Left colon (tissue), 2 donors: ENCODE measurements around the gene SMIM15. TPM values are rescaled to one million over a fixed set of nuclear protein-coding genes. Genes with fewer than 3 reads are reported as not detected.

ENCODE experiments used
- ATAC-seq: fragments of 200-7000 bp; cut with Tn5 transposase; one replicate; pipeline ENCODE4 v1.9.1; 2020; ENCODE audit warnings: mild to moderate bottlenecking, moderate library complexity
- DNase-seq, 2 donors: peaks; one replicate each; pipeline ENCODE4 v3.0.0-alpha.2; 2020
- intact Hi-C, 2 donors: fragments of 100-400 bp; cut with DNase I in 1 of 2; cut with micrococcal nuclease in 1 of 2; formaldehyde crosslinking; loops; one replicate each; pipeline versions ENCODE4 v1.11.2 to v1.14.0; 2022; cut with DNase I, micrococcal nuclease
- total RNA-seq, 2 donors: library from RNA; stranded (reverse); fragmentation: NEBNext Ultra II Directional; extraction: Animal tissue kit (Norgen Biotek cat#: 25700); gene quantifications; one replicate each; pipeline ENCODE4 v1.2.1, GENCODE V29; 2021
- donor health status: DM: no; HTN: no; CAD: no.
- donor health status: DM: yes; HTN: yes; CAD: no.

SMIM15 gene
- total RNA-seq, 2 donors from 2014 or later = 110 to 115 TPM

DNA sequence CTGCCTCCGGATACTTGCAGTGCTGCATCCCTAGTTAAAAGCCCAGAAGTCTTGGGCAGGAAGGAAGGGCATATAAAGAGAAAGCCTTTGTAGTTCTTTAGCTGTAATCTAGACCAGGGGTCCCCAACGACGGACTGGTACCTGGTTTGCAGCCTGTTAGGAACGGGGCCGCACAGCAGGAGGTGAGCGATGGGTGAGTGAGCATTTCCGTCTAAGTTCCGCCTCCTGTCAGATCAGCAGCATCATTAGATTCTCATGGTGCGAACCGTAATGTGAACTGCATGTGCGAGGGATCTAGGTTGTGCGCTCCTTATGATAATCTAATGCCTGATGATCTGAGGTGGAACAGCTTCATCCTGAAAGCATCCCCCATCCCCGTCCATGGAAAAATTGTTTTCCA lies 1.6 kb upstream of the SMIM15 start:
- intact Hi-C loops = loop anchor here in 1 of 2 donors (10.0 kb wide), 2 partner anchors 171 to 501 kb away; partner anchors contain the start of gene ZSWIM6
- ATAC-seq (no peak), DNase-seq (peak in 1 of 2 donors; percentile 11)

DNA sequence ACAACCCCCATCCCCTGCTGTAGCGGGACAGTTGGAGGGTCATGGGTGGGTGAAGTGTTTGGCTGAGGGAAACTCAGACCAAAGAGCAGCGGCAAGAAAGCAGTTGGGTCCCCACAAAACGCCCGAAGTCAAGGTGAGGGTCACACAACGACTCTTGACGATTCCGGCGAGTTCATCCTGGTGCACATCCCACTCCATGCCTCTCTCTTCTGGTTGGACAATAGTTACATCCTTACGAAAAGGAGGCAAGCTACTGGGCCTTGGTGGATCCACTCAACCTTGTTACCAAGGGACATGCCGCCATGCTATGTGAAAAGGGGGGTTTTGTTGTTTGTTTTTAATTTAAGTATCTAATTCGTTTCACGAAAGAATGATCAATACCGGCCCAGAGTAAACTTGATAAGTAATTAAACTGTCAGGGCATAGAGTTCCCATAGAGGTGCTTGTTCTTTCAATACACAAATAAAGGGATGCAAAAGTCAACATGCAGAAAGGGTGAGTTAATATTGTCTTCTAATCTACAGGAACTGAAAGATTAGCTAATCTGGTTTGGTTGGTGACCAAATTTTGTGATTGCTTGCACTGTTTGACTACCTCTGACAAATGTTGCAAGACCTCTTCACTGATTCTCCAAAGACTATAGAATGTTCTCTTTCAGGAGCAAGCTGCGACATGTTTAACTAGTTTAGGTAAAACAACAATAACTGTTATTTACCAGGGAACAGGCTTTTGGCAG lies 732 bp upstream of the SMIM15 start:
- intact Hi-C loops = loop anchor here in 1 of 2 donors (10.0 kb wide), 2 partner anchors 172 to 502 kb away; partner anchors contain the start of gene ZSWIM6
- peak; percentile 38 for ATAC-seq
- DNase-seq = peak in 1 of 2 donors; percentile 38

DNA sequence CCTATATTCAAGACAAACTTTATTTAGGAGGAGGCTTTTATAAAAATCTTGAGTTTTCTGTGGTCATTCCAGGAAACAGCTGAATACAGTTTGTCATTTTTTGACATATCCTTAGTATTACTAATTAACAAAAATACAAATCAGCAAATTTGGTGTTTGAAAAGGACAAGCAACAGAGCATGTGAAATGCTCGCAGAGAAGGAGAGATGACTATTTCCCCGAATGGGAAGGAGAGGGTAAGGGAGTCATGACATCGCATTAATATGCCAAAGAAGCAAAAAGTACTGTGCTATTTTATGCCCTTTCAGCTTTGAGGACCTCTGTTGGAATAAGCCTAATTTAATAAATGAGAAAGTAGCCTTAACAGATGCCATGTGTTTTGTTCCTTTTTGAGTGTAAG lies 1.8 kb downstream of the SMIM15 start:
- ATAC-seq (no peak), DNase-seq (no peak)
- intact Hi-C loops = loop anchor here in 1 of 2 donors (10.0 kb wide), 2 partner anchors 174 to 504 kb away; partner anchors contain the start of gene ZSWIM6

DNA sequence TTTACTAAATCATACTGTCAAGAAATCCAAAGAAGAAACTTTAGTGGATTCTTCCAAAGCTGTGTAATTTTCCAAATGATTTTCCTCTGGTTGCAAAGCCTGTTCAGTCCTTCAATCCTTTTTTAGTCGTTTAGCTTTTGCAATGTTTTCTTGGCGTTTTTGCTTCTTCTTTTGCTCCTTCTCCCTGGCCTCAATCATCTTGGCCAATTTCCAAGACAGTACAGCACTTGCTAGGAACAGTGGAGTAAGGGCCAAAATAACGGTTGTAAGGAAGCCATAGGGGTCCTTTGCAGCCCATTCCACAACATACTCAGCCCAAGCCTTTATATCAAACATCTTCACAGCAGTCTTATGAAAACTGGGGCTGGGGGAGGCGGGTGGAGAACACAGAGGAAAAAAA lies 2.4 kb downstream of the SMIM15 start:
- no peak for ATAC-seq
- intact Hi-C loops = loop anchor here in 1 of 2 donors (10.0 kb wide), 2 partner anchors 175 to 505 kb away; partner anchors contain the start of gene ZSWIM6
- DNase-seq = no peak

DNA sequence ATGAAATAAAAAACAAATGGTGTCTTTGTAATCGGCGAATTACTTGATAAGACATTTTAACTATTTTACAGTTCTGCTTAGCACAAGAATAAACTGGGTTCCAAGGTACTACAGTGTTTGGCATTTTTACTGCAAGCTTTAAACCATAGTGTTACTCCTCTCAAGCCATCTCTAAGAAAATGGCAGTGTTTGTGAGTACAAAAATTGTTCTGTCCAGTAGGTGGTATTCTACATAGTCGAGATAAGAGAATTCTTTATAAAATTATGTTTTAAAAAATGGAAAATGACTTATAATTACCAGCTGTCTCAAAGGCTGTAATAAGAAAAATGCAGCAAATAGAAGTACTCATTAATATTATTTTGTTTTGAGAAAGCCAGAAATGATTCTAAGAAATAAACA lies 3.2 kb downstream of the SMIM15 start:
- DNase-seq (no peak), ATAC-seq (no peak)
- intact Hi-C loops = no loop called here

DNA sequence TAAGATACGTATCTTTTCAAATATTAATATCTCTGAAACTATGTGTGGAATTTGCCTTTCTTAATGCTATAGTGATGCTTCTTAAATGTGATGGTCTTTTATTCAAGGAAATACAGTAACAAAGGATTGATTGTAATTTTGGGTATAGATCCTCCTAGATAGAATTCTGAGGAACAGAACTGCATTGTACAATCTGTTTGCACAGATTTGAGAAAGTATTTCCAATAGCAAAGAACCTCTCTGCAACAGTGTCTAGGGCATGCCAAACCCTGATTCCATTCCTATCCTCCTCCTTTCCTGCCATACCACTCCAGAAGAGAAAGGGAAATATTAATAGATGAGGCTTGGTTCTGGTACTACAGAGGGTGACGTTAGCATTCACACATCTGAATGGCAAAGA lies 10.4 kb downstream of the SMIM15 start:
- intact Hi-C loops = no loop called here
- no peak for ATAC-seq
- no peak for DNase-seq

DNA sequence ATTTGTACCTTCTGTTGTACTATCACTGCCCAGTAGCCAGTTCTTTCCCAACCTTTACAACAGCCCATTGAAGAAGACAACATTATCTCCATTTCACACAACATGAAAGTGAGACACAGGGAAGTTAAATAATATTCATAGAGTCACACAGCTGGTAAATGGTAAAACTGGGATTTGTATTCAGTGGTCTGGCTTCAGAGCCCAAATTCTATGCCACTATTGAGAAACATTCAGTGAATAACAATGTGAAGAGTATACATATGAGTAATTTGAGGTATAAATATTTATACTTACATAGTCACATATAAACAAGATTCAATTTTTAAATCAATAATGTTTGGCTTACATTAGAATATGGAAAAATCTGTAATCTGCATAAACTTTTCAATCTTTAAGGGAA lies 13.8 kb downstream of the SMIM15 start:
- ATAC-seq (no peak), DNase-seq (no peak)

DNA sequence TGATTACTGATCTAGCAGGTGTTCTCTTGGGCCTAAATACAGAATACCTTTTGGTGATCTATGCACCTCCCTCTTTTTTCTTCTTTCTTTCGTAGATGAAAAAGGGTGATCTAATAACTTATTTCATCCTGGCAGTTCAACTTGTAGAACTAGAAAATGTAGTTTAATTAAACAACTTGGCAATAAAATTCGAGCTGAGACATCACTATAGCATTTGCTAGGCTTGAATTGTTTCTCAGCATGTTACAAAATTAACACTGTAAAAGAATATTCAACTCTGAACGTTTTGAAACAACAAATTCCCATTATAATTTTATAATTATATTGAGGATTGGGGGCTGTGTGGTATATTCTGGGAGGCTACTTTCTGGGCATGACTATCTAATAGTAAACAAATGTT lies 19.5 kb downstream of the SMIM15 start:
- DNase-seq = no peak
- no peak for ATAC-seq
- intact Hi-C loops = no loop called here

More for the DNA sequence above, 13.8 kb downstream of the SMIM15 start:
- intact Hi-C loops = no loop called here

DNA sequence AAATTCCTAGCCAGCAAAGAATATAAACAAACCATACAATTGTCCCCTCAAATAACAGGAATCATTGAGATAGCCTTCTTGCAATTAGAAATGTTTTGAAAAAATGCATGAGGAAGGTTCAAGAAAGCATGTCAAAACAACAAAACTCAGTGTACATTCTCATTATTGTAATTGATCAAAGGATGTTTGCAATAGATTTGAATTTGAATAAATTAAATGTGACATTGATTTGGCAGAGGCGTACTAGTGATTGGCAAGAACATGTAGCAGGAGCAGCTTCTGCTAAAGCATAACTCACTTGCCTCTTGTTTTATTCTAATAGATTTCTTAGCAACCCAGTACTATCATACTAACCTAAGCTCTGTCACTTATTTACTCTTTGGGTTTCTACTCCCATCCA lies 19.9 kb downstream of the SMIM15 start:
- ATAC-seq = no peak
- DNase-seq = no peak
- intact Hi-C loops = no loop called here

DNA sequence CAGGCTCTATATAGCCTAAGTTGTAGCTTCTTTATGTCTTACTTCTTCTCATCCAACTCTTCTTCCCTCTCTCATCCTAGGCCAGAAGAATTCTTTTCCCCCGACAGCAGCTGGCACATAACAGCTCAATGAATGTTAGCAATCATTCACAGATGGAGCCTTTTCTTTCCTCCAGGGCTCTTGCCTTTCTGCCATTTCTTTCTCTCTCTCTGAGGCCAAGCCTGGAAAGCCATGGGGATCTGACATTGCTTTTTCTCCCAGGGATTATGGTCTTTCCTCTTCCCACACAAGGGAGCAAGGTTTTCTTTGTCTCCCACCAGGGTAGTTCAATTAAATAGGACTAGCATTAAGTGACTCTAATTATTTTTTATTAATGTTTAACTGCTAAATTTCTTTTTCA lies 20.5 kb downstream of the SMIM15 start:
- DNase-seq = no peak
- intact Hi-C loops = no loop called here

DNA sequence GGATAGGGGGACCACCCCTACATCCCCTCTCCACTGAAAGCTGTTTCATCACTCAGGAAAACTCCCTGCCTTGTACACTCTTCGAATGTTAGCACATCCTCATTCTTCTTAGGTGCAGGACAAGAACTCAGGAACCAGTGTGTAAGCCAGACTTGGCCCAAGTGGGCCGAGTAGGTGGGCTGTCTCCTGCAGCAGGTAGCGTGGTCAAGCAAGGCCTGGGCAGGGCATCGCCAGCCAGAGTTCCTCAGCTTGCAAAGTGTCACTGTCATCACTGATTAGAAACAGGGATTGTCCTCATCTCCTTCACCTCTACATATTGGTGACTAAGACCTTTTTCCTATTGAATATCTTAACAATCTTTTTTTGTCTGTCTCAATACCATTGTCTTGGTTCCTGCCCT lies 22.3 kb downstream of the SMIM15 start:
- ATAC-seq = no peak
- DNase-seq = no peak
- intact Hi-C loops = no loop called here

More for the DNA sequence above, 20.5 kb downstream of the SMIM15 start:
- no peak for ATAC-seq

DNA sequence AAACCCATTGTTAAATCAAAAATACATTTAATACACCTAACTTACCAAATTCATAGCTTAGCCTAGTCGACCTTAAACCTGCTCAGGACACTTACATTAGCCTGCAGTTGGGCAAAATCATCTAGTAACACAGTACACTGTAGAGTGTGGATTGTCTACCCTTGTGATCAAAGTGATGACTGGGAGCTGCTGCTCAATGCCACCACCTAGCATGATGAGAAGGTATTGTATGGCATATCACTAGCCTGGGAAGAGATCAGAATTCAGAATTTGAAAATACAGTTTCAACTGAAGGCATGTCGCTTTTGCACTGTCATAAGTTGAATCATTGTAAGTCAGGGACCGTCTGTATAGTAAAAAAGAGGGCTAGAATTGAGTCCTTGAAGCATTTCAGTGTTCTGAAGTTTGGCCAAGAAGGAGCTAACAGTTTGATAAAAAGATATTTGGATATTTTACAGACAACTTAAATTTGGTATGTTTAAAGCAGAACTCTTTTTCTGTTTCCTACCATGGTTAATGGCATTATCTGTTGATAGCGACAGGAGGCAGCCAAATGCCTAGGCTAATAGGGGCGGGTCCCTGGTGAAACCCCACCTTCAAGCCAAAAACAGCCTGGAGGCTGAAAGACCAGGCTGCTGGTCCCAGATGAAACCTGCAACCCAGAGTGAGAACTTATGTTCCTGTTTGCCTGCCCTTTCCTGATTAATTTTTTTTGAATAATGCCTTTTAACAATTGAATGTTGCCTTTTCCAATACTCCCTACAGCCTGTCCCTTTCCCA lies 23.0 kb downstream of the SMIM15 start:
- intact Hi-C loops = no loop called here
- DNase-seq (no peak), ATAC-seq (peak; percentile 75)

DNA sequence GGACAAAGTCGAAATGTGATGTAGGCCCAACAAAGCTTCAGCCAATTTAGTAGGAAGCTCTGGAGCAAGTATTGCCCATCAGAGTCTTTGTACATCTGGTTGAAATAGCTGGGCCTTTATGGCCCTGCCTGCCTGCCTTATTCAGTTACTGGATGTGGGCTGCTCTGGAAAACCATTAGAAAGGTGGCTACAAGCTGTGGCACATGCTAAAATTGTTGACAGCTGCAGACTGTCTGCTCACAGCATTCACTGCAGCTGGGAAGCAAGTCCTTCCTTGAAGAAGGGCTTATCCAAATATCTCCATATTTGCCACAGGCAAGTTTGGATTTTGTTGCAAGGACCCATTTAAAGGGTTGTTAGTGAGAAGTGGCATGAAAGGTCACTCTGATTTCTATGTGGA lies 24.4 kb downstream of the SMIM15 start:
- ATAC-seq = no peak
- no peak for DNase-seq
- intact Hi-C loops = no loop called here

DNA sequence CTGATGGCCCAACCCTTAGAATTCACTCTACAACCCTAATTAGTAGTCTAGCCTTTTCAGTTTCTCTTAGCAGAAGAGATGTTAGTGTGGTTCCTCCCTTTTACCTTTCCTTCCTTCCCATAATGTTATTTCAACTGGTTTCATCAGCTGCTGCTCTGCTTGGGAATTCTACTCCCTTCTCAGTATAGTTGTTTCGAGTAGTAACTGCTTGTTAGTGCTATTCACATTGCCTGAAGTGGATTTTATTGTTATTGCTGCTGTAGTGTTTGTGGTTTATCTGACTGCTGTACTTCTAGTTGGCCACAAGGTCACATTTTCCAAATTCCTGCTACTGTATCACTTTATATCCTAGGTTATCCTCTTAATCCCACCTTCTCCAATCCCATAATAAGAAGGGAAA lies 29.7 kb downstream of the SMIM15 start:
- intact Hi-C loops = no loop called here
- ATAC-seq (peak; percentile 67), DNase-seq (no peak)

DNA sequence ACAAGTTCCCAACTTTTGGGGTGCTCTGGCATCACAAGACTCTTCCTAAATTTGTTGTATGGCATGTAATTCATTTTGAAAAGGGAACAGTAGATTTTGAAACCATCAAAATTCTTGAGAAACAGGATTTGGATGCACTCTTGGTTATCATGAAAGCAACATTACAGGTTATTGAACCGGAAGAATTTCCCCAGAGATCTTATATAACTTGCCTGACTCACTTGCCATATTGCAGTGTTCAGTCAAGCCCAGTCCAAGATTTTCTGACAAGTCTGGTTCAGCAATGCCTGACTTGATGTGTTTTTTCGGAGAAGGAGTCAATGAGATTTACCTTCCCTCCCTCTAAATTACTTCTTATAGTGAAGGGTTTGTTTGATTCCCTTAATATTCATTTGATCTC lies 32.0 kb downstream of the SMIM15 start:
- DNase-seq = no peak
- intact Hi-C loops = no loop called here
- ATAC-seq = no peak

DNA sequence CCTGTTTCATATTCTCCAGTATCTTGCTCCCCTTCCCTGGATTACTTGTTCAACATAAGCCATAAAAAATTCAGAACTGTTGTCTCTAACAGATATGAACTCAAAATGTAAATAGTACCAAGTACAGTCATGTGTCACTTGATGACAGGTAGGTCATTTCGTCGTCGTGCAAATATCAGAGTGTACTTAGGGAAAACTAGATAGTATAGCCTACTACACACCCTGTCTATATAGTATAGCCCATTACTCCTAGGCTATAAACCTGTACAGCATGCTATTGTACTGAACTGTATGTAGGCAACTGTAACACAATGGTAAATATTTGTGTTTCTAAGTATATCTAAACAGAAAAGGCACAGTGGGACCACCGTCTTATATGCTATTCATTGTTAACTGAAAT lies 39.1 kb downstream of the SMIM15 start:
- peak in 1 of 2 donors; percentile 47 for DNase-seq
- intact Hi-C loops = no loop called here
- peak; percentile 99 for ATAC-seq

DNA sequence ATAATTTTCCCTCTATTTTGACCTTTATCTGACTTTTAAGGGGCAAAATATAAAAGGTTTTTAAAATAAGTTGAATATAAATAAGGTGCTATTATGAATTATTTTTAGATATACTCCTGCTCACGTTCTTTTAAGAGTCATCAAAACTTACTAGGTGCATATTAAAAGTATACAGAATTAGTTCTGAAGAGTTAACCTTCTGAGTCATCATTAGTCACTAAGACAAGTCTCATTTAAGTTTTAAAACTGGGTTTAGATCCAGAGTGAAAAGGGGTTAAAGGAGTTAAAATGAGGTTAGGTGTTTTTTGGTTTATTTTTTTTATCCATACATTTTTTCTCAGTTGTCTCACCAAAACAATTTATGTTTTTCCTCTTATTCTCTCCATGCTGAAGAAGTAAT lies 41.7 kb downstream of the SMIM15 start:
- no peak for DNase-seq
- ATAC-seq = no peak
- intact Hi-C loops = no loop called here

DNA sequence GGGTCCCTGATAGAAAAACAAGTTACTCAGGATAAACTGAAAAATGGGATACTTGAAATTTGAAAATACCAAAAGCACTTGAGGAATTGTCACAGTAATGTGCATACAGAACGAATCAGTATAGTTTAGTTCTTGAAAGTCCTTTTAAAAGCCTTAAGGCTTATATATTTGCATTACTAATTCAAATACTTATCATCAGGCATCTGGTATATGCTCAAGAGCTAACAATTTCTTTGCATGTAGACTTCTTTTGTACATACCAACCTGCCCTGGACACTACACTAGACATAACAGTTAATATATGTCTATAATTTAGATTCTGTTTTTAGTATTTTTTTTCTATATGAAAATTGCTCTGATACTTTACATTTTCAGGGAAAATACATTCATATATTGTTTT lies 43.2 kb downstream of the SMIM15 start:
- DNase-seq = no peak
- intact Hi-C loops = no loop called here
- no peak for ATAC-seq

DNA sequence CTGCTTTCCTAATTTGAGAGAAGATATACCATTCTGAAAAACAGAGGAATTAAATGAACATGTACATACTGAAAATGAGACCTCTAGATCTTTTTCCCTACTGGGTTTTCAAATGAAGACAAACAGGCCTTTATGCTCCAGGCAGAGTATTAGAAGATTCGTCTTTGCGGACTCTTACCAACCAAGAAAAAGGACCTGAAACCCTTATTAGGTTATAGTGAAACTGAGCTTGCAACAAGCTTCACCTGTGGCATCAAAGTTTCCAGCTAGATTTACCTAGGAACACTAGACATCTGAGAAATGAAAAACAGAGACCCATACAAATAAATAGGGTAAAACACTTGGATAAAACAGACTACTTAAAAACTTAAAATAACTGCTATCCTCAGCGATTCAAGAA lies 46.3 kb downstream of the SMIM15 start:
- no peak for ATAC-seq
- intact Hi-C loops = no loop called here
- DNase-seq = no peak

DNA sequence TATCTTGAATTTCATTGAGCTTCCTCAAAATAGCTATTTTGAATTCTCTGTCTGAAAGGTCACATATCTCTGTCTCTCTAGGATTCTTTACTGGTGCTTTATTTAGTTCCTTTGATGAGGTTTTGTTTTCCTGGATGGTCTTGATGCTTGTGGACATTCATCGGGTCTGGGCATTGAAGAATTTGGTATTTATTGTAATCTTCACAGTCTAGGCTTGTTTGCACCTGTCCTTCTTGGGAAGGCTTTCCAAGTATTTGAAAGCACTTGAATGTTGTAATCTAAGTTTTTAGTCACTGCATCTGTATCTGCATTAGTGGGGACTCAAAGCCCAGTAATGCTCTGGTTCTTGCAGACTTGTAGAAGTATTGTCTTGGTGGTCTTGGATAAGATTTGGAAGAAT lies 47.8 kb downstream of the SMIM15 start:
- ATAC-seq (no peak), DNase-seq (no peak)
- intact Hi-C loops = no loop called here
